ENCODE data around the gene TMEM158. TPM values are rescaled to one million over a fixed set of nuclear protein-coding genes. Genes with fewer than 3 reads are reported as not detected.

The TMEM158 gene
- 152 and 160 TPM in 2 replicates for total RNA-seq (2014; rRNA removed; shearing (Covaris generic))

DNA sequence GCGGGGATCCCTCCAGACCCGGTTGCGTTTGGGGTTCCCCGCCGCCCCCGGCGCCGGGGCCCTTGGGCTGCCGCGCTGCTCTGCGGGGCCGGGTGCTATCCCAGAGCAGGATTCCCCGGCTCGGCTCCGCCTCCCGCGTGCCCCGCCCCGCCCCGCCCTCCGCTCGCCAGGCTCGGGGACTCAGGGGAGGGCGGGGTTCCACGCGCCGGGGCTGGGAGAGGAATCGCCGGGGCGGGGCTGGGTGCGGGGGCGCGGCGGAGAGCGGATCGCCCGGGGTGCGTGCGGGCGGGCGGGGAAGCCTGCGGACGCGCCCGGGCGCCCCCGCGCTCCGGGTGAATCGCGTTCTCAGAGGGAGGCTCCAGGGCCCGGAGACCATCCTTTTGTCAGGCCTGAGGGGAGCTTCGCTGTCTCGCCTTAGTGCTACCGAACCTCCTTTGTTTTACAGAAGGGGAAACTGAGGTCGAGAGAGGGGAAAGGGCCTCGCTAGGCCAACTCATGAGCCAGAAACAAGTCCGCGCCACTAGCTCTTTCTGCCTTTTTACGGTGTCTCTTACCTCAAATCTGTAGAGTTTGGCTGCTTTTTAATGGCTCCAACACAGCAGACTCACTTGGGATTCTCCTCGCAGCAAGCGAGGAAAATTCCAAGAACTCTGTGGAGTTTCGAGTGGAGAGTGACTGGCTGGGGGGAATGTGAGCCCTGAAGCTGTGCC is at the start of gene TMEM158:
Gene TMEM158 (minus strand): TSS at position 82 of the 710 bp plus-strand sequence. CDS start 260 bp downstream, outside the sequence.
- peak; percentile 88 for DNase-seq (ENCODE audit: low read depth)

DNA sequence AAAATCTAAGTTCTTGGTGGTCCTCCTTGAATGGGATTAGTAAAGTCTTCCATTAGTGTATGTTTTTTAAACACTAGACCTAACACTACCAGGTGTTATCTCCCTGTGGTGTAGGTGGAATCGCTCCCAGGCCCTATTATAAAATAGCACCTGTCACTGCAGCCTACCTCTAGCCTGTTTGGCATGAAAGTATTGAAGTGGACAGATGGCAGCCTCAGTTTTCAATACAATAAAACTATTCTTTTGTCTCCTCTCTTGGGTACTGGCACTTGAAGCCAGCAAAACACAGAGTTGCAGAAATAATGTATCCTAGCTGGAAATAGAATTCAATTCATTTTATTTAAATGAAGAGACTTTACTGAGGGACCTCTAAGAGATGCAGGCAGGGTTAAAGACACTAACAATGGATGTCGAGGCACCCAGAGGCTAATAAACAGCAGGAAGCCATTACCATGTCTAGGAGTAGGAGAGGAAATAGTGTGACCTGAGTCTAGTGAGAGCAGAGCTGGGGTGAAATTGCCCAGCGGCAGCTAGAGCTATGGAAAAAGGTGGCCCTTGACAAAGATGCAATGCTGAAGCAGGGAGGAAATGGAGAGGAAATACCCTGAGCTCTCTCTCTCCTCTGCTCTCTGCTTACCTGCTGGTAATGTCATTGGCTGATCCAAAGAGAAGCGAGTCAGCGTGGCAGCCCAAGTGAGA is 49.1 kb upstream of the TMEM158 start:
- DNase-seq (ENCODE audit: low read depth), result no peak

DNA sequence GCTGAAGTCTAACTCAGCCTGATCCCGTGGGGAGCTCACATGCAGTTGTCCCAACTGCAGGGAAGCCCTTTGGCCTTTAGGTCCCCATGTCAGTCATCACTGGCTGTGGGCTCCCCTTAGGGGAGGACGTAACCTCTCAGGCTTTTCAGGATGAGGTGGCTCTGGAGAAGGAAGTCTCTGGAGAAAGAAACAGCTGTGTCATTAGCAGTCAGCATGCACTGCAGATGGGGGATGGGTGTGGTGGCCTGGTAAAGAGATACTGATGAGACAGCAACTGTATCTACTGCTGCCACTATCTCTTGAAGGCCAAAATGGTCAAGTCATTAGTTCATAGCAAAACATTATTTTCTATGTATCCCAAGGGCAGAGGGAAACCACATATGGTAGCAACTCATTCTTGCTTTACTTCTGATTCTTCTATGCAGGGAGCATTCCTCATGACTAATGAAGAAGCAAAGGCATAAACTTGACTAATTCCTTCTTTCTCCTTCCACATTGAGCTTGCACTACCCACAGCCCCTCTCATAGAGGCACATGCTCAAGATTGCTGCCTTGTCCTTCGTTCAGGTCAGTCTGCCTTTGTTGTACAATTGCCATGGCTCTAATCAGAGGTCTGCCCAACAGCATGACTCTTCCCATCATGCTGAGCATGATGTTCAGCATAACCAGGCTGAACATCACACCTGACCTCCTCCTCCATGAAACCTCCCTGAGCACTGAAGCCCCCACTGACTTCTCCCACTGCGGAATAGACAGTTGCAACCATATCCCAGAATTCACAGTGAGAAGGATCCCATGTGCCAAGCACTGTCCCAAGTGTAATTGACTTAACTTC is 47.8 kb upstream of the TMEM158 start:
- DNase-seq (ENCODE audit: low read depth), result peak; percentile 46

DNA sequence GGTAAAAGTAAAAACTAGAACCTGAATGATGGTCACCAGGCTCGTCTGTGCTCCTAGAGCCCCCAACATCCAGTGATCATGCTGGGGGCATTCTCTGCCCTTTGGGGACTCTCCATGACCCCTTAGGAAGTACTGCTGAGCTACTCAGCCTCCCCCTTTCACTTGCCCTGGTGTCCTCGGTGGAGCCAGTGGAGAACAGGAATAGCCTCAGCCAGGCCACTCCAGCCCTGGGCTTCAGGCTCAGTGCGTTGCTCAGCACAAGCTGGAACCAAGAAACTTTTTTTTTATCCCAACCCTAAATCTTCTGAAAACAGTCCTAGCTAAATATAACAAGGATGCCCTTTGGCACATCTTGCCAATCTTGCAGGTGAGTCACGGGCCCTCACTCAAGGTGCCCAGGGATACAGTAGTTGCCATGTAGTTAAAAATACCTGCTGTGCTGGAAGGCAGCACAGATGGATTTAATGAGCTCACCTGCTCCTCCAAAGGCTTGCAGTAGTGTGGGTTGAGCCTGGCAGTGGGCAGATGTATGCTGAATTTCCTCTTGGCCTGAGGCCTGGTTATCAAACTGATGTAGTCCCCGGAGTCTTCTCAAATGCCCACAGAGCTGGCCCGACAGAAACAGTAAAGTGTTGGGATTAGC is 46.9 kb upstream of the TMEM158 start:
- DNase-seq (ENCODE audit: low read depth), result no peak

DNA sequence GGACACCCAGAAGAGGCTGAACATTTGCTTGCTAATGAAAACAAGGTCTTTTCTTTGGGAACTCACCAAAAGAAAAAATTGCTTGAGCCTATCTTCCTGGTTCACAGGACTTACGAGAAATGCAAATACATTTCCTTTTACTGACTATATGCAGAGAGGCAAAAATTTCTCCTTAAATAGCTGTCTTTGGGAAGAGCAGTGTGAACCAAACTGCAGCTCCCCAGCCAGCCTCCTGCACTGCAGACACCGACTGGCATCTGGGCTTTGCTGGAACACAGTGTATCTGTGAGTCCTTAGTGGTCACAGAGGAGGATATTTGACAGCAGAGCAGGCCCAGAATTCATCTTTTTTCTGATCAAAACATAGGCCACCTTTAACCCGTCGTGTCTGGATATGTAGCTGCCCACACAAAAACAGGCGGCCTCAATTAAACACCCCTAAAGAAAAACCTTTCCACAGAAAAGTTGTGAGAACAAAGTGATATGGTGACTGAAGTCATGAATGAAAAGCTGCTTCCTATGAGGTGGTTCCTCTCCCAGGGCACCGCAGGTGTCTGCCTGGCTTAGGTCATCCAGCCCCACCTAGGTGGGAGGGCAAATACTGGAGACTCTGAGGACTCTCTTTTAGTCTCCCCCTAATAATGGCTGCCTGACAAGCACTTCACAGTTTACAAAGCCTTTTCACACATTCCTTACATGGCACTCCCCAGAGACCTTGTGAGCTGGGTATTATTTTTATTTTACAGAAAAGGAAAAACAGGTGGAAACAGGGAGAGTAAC is 46.1 kb upstream of the TMEM158 start:
- DNase-seq (ENCODE audit: low read depth), result no peak

DNA sequence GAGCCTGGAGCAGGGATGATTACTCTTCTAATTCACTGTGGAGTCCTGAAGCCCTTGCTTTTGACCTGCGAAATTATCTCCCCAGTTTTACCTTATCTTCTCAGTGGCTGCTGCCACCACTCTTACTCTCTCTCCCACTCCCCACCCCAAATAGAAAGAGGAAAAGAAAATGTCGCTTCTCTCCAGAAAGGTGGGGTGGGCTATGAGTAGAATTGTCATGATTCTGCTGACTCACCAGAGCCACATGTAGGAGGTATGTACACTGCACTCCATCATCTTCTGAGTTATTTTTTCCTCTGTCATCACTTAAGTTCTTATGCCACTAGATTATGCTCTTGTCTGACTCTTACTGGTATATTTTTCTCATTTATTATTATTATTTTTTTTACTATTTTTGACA is 43.9 kb upstream of the TMEM158 start:
- DNase-seq (ENCODE audit: low read depth), result no peak

DNA sequence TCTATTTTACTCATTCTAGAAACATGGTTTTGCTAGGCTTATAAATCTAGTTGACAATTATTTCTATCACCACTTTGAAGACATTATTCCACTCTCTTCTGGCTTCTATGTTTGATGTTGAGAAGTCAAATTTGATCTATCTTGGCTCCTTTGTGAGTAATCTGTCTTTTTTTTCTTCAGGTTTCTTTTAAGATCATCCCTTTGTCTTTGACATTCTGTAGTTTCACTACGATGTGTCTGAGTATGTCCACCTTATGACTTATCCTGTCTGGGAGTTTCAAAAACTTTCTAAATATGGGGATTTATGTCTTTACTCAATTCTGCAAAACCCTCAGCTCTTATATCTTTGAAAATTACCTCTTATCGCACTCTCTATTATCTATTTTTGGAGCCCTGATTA is 41.0 kb upstream of the TMEM158 start:
- no peak for DNase-seq (ENCODE audit: low read depth)

DNA sequence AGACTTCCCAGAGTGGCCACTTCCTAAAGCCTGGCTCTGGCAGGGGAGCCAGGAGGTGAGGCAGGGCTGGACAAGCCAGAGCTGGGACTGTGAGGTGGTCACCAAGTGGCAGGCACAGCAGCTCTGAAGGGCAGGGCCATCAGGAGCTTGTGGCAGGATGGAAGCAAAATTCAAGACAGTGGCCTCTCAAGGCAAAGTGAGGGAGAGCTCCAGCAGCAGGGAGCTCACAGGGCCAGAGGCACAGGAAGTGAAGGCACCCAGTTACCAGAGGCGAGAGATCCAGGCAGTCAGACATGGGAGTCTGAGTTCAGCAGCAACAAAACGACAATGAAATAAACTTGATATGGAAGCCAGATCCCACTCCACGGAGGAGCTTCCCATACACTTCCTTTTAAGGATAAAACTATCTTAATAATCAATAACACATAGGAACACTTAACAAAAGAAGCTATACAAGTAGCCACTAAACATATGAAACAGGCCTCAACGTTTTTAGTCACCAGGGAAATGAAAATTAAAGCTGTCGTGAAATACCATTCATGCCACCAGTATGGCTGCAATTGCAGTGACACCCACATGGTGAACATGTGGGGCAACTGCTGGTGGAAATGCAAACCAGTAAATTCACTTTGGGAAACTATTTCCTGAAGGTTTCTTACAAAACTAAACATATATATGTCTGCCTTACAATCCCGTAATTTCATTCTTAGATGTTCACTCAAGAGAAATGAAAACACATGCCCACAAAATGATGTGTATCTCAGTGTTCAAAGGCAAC is 35.4 kb upstream of the TMEM158 start:
- no peak for DNase-seq (ENCODE audit: low read depth)

DNA sequence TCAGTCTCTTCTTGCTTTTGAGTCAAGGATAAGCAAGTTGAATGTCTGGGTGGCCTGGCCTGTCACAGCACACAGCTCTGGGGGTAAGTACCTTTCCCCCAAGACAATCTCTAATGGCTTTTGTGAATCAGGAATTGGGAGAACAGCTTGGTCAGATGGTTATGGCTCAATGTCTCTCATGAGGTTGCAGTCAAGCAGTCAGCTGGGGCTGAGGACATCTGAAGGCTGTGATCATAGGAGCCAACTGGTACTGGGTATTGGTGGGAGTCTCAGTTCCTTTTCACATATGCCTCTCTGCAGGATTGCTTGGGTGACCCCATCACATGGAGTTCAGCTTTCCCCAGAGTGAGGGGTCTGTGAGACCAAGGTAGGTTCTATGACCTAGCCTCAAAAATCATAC is 33.0 kb upstream of the TMEM158 start:
- no peak for DNase-seq (ENCODE audit: low read depth)

DNA sequence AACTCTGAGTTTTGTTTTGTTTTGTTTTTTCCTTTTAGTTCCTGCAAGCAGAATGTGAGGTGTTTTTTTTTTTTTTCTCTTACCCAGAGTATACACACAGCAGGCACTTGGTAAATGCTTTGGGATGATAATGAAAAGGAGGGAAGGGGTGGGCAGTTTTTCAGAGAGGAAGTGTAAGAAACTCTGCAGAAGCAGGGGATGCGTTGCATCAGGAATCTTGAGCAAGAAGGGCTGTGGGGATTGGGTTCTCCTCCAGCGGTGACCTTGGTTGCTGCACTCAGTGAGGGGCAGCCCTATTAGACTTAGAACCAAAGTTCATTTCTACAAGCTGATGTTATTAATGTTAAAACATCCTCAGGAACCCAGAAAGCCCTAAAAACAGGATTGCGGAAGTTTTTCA is 32.2 kb upstream of the TMEM158 start:
- no peak for DNase-seq (ENCODE audit: low read depth)

DNA sequence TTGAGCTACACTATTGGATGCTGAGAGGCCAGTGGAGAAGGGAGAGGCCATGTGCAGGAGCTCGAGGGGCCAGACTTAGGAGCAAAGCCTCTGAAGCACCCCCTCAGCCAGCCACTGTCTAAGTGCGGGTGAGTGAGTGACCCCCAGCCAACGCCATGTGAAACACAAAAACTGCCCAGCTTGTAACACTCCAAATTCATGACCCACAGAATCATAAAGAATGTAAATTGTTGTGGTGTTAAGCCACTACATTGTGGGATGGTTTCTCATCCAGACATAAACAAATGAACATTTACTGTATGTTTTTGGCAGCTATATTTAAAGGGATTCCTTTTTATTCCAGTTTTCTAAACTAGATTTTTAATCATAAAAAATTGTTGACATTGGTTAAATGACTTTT is 27.2 kb upstream of the TMEM158 start:
- DNase-seq (ENCODE audit: low read depth), result no peak

DNA sequence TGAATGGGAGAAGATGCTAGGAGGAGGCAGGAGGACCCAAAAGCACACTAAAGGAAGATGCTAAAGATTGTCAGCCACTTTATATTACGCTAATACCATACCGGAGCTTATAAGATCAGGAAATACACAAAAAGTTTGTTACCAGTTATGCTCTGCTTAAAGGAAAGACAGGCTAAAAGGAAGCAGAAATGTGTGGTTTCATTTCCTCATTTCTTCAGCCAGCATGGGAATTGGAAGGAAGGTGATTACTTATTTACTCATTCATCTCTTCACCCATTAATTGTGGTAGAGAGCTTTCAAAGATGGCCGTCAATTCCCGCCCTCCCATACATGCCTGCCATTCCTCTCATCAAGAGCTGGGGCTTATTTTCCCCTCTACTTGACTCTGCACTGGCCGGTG is 26.7 kb upstream of the TMEM158 start:
- no peak for DNase-seq (ENCODE audit: low read depth)

DNA sequence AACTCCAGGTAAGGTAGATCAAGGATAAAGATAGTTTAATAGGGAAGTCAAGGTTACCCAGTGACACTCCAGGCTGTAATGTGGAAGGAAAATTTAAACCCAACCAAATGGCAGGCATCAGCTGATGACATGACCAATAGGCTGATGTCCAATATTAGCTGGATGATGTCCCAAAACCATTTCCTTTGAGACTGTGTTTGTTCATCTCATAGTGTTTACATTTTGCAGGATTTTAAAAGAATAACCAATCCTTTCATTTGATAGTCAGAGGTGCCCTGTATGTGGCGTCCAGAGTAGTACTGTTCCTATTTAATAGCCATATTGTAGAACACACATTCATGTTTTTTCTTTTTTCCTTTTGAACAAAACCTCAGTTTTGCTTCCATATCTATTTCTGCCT is 23.3 kb upstream of the TMEM158 start:
- no peak for DNase-seq (ENCODE audit: low read depth)

DNA sequence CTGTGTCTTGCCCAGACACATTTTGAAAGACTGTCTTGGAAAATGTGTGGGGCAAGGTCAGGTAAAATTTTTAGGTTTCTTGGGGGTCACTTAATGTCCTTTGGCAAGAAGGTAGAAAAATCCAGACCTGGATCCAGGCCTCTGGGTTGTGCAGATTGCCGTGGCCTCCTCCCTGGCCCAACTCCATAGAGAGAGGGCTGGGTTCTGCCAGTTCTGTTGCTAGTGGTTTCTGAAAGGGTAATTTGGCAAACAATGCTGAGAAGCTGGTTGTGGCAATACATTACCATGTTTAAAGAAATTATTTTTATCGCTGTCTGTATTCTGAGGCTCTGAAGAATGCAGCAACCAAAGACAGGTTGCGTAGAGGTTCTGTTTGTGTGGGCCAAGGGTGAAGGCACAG is 20.2 kb upstream of the TMEM158 start:
- DNase-seq (ENCODE audit: low read depth), result no peak

DNA sequence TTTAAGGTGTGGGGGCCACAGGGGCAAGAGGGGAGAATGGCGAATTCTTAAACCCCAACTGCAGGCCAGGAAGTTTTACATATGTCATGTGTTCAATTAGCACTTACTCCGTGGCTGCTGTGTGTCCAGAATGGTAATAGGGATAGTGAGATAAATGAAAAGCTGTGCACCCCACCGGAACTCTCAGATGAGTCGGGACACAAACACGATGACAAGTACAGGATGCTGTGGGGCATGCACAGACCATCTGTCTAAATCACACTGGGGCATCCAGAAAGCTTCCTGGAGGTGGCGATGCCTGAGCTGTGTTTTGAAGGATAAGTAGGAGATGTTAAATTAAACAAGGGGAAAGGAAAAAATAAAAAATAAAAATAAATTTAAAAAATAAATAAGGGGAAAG is 18.3 kb upstream of the TMEM158 start:
- DNase-seq (ENCODE audit: low read depth), result no peak

DNA sequence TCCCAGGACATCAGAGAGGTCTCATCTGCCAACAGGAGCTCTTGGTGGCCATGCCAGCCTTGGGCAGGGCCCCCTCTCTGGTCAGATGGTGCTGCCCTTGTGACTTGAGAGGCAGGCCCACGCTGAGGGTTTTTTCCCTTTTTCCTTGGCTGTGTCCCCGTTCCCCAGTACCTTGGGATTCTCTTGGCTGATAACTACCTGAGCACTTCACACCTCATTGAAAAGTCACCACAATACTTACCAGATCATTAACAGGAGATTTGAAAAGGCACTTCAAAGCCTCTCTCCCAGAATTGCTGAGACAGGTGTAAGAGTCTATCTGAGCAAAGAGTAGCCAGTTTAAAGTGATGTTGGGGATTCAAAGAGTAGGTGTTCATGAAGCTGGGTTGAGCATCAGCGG is 15.1 kb upstream of the TMEM158 start:
- DNase-seq (ENCODE audit: low read depth), result no peak

DNA sequence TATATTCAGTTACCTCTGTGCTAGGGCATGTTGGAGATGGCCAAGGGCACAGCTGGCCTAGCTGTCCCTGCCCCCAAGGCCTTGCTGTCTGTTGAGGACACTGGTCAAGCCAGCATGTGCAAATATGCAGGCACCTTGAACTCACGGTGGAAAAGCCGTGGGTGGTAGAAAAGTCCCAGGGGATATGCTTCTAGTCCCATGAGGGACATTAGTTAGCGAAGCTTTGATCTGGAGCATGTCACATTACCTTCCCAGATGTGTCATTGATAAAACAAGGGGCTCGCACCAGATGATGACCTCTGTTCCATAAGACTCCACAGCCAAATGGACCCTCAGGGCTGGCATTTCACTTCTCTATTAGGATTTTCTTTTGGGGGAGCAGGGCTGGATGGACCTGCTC is 14.2 kb upstream of the TMEM158 start:
- no peak for DNase-seq (ENCODE audit: low read depth)

DNA sequence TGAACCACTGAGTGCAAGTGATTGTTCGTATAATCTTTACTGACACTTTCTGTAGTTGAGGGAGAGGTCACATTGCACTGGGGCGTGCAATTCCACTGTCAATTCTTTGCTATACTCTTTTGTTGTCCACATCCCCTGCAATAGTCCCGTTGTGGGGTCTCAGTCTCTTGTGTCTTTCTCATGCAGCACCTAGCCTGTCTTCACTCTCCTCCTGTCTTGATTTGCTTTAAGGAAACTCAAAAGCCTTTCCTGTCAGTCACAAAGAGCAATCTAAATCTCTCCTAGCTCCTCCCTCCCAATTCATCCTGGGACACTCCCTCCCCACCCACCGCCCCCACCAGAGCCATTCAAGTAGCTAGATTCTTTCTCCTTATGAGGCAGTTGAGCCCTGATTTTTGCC is 13.2 kb upstream of the TMEM158 start:
- DNase-seq (ENCODE audit: low read depth), result no peak

DNA sequence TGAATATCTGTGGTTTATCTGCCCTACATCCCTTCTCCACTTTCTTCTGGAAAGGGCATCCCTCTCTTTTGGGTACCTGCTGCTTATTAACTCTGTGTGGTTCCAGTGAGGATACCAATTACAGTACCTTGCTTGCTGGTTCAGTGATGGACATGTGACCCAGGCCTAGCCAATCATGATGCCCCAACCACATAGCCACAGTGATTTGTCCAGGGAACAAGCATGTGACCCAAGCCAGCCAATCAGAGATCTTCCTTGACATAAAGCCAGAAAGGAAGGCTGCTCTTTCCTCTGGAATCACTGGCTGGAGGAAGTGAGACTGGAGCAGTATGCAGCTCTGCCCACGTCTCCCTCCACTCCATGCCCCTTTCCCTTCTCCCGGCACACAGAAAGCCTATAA is 10.9 kb upstream of the TMEM158 start:
- DNase-seq (ENCODE audit: low read depth), result no peak

DNA sequence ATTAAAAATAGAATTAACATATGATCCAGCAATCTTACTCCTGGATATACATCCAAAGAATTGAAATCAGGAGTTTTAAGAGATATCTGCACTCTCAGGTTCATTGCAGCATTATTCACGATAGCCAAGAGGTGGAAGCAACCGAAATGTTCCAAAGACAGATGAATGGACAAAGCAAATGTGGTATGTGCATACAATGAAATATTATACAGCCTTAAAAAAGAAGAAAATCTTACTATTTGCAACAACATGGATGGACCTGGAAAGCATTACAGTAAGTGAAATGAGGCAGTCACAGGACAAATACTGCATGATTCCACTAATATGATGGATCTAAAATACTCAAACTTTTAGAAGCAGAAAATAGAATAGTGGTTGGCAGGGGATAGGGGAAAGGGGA is 9.3 kb upstream of the TMEM158 start:
- no peak for DNase-seq (ENCODE audit: low read depth)

DNA sequence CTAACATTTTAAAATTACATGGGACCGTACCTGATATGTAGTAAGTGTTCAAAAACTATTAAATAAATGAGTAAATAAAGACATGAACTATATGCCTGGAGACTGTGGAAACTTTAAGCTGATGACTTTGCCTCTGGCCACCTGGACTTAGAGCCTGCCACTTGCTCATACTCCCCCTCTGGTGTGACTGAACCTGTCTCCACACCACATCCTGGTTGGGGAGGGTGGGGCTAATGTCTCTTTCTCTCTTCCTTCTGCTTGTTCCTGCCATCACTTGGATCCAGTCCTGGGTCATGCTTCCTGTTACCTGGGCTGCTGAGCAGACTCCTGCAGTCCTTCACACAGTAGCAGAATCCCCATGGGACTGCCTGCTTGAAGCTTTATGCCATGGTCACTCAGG is 8.2 kb upstream of the TMEM158 start:
- DNase-seq (ENCODE audit: low read depth), result no peak

Measured in RPMI7951 (cell line).